K562 treated with DMSO at 1 percent for 12 hours (cell line): ENCODE results near the gene AK1. TPM values are rescaled to one million over a fixed set of nuclear protein-coding genes. Genes with fewer than 3 reads are reported as not detected.

Source experiments
- total RNA-seq: library from RNA; unstranded; fragments of 300-600 nt; gene quantifications from 2 replicates; pipeline ENCODE4 v1.2.3, GENCODE V29; 2022; ENCODE audit not compliant: insufficient read depth

Gene AK1
- 59.2 and 98.4 TPM in 2 replicates for total RNA-seq

GRCh38 chr9:127877566-127877998, at the start of gene AK1:
Gene AK1, minus strand, starts transcription at chr9:127877675. Its CDS starts 3,058 bp downstream, at chr9:127874617.

GRCh38 chr9:127916720-127917581, 39.5 kb upstream of the AK1 start, which contains the start of gene ST6GALNAC4:
Gene ST6GALNAC4, minus strand, starts transcription at chr9:127917041. Its CDS starts 622 bp downstream, at chr9:127916419.

GRCh38 chr9:127899128-127899943, 21.9 kb upstream of the AK1 start, which contains the start of gene ST6GALNAC6:
Gene ST6GALNAC6, minus strand, starts transcription at chr9:127899603. Its CDS starts 1,622 bp downstream, at chr9:127897981.

GRCh38 chr9:127854184-127854806, 23.2 kb downstream of the AK1 start, which contains the start of gene ENG:
Gene ENG, minus strand, starts transcription at chr9:127854658. Its CDS starts 303 bp downstream, at chr9:127854355.

Other genes starting within 250 kb of the AK1 start
- 0.38 and 0.65 TPM in 2 replicates for gene CFAP157, start 170.7 kb downstream of the AK1 start, total RNA-seq
- gene PTRH1, start 162.0 kb downstream of the AK1 start, total RNA-seq, result 14.3 and 14.9 TPM in 2 replicates
- gene TTC16, start 161.6 kb downstream of the AK1 start, total RNA-seq, result not detected in 2 replicates
- 95.6 and 97.0 TPM in 2 replicates for gene TOR2A, start 142.4 kb downstream of the AK1 start, total RNA-seq
- gene SH2D3C, start 99.0 kb downstream of the AK1 start, total RNA-seq, result 1.6 and 3.8 TPM in 2 replicates
- 49.1 and 83.0 TPM in 2 replicates for gene CDK9, start 91.6 kb downstream of the AK1 start, total RNA-seq
- 37.2 and 37.4 TPM in 2 replicates for gene FPGS, start 74.8 kb downstream of the AK1 start, total RNA-seq
- gene ENG, start 23.0 kb downstream of the AK1 start, total RNA-seq, result 0.85 and 1.2 TPM in 2 replicates
- 14.6 and 15.2 TPM in 2 replicates for gene ST6GALNAC6, start 21.9 kb upstream of the AK1 start, total RNA-seq
- 32.4 and 36.8 TPM in 2 replicates for gene ST6GALNAC4, start 39.4 kb upstream of the AK1 start, total RNA-seq
- 2.6 and 3.0 TPM in 2 replicates for gene PIP5KL1, start 53.1 kb upstream of the AK1 start, total RNA-seq
- gene DPM2, start 60.2 kb upstream of the AK1 start, total RNA-seq, result 60.5 and 61.1 TPM in 2 replicates
- 22.0 and 46.0 TPM in 2 replicates for gene EEIG1, start 103.3 kb upstream of the AK1 start, total RNA-seq
- gene NAIF1, start 189.6 kb upstream of the AK1 start, total RNA-seq, result 21.9 and 23.2 TPM in 2 replicates
- gene SLC25A25, start 190.6 kb upstream of the AK1 start, total RNA-seq, result 20.4 and 31.7 TPM in 2 replicates